OCI-LY1 (cell line): ENCODE results near the gene SPAG6.

Experiments
- CTCF ChIP-seq: fragments of 200-600 bp; sonication (generic), shearing (Covaris generic); IDR thresholded peaks from 2 replicates; pipeline ENCODE4 v1.5.1; 2017; ENCODE audit warnings: mild to moderate bottlenecking, antibody characterized with exemption, low read length, moderate library complexity, mixed read lengths
- EZH2 ChIP-seq: fragments of 200-600 bp; sonication (generic), shearing (Covaris generic); IDR thresholded peaks from 2 replicates; pipeline ENCODE4 v1.8.0; 2017; ENCODE audit warnings: borderline replicate concordance, mixed run types, mild to moderate bottlenecking, antibody characterized with exemption, low read length, moderate library complexity, mixed read lengths

GRCh38 chr10:22303461-22303860 is 41.8 kb upstream of the SPAG6 start:
- TF ChIP-seq CTCF: no peak
- no peak for TF ChIP-seq EZH2
